ENCODE measurements around the gene DHRSX. TPM values are rescaled to one million over a fixed set of nuclear protein-coding genes. Genes with fewer than 3 reads are reported as not detected.
"Not testable (repeated sequence)": the region's sequence is repeated elsewhere in the genome, so short reads cannot be mapped to it uniquely, and the experiment has no call there.

The DHRSX gene
- total and polyA plus RNA-seq, 2 experiments from 2014 or later, result 15.2 to 30.2 TPM

DNA sequence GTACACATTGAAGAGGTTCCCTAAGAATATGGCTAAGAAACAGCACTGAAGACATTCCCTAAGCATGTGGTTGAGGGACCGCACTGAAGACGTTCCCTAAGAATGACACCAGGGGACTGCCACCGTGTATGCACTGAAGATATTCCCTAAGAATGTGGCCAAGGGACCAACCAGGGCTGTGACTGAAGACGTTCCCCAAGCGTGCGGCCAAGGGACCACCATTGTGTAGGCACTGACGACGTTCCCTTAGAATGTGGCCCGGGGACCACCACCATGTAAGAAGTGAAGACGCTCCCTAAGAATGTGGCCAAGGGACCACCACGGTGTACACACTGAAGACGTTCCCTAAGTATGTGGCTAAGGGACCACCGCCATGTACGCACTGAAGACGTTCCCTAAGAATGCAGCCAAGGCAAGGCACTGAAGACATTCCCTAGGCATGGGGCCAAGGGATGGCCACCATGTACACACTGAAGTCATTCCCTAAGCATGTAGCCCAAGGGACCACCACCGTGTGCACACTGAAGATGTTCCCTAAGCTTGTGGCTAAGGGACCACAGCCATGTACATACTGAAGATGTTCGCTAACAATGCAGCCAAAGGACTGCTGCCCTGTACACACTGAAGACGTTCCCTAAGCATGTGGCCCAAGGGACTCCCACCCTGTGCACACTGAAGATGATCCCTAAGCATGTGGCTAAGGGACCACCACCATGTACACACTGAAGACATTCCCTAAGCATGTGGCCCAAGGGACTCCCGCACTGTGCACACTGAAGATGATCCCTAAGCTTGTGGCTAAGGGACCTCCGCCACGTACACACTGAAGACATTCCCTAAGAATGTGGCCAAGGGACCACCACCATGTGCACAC lies 22.0 kb downstream of the DHRSX start:
- Histone ChIP-seq H3K27ac (no peak overlapping the region), H3F3A (ENCODE audit: insufficient read depth) (peaks cover 5% of the 10 kb centered on the region), H4K20me1 (ENCODE audit: insufficient read depth) (no peaks in the 10 kb centered on the region), H3K27me3 (replicated peaks; ENCODE audit: insufficient read depth) (no peaks in the 10 kb centered on the region), H2AFZ (no peak overlapping the region), H3K4me3 (no peak overlapping the region), H3K4me1 (ENCODE audit: insufficient read depth) (peaks cover 3% of the 10 kb centered on the region; the same call in 1 of the 2 replicates), H3K79me2 (ENCODE audit: insufficient read depth) (peaks cover 83% of the 10 kb centered on the region), H3K36me3 (ENCODE audit: low read depth) (no peaks in the 10 kb centered on the region), H3K9me2 (ENCODE audit: insufficient read depth) (no peaks in the 10 kb centered on the region), H3K9ac (no peak overlapping the region), H3K9me3 (ENCODE audit: low read depth) (no peaks in the 10 kb centered on the region), H3K4me2 (ENCODE audit: unreplicated experiment) (no peak overlapping the region)
- no peak for DNase-seq
- in situ Hi-C loops (cut with MboI), result no loop called here
- TF ChIP-seq EZH2 (IDR thresholded peaks at IDR 0.05; ENCODE audit: insufficient read depth, poor library complexity, severe bottlenecking) (no peak), EZH2phosphoT487 (IDR thresholded peaks at IDR 0.05; ENCODE audit: insufficient read depth, low read depth) (no peak)
- 86 to 92% methylated on average over 21 of the region's 21 CpGs for WGBS, 2 experiments (ENCODE audit: low coverage in 1 of 2, low lambda C conversion rate in 2 of 2, missing lambda C conversion rate in 2 of 2)

- H3K4me1 ChIP-seq (ENCODE audit: insufficient read depth); H3K4me2 ChIP-seq (ENCODE audit: unreplicated experiment); H3K9me3 ChIP-seq (ENCODE audit: low read depth); H3K9ac ChIP-seq; H3K27me3 ChIP-seq (replicated peaks; ENCODE audit: insufficient read depth); H3F3A ChIP-seq (ENCODE audit: insufficient read depth); H4K20me1 ChIP-seq (ENCODE audit: insufficient read depth); DNase-seq; H3K9me2 ChIP-seq (ENCODE audit: insufficient read depth); in situ Hi-C loops (cut with MboI); H3K36me3 ChIP-seq (ENCODE audit: low read depth); H3K4me3 ChIP-seq; H2AFZ ChIP-seq; H3K27ac ChIP-seq: not testable (repeated sequence)
- H3K79me2 ChIP-seq (ENCODE audit: insufficient read depth), result peaks cover 72% of the 10 kb centered on the region
- WGBS, 2 experiments (ENCODE audit: low coverage in 1 of 2, low lambda C conversion rate in 2 of 2, missing lambda C conversion rate in 2 of 2), result 92 to 96% methylated on average over 11 of the region's 11 CpGs
These were observed 23.5 kb downstream of the DHRSX start for GRCh38 chrX:2477313-2477712.

DNA sequence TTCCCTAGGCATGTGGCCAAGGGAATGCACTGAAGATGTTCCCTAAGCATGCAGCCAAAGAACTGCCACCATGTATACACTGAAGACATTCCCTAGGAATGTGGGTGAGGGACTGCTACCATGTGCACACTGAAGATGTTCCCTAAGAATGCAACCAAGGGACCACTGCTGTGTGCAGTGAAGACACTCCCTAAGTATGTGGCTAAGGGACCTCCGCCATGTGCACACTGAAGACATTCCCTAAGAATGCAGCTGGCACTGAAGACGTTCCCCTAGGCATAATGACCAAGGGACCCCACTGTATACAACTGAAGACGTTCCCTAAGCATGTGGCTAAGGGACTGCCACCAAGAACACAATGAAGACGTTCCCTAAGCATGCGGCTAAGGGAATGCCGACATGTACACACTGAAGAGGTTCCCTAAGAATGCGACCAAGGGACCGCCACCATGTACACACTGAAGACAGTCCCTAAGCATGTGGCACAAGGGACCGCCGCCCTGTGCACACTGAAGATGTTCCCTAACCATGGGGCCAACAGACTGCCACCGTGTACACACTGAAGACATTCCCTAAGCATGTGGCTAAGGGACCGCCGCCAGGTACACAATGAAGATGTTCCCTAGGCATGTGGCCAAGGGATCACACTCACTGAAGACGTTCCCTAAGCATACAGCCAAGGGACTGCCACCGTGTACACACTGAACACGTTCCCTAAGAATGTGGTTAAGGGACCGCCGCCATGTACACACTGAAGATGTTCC lies 25.6 kb downstream of the DHRSX start:
- Histone ChIP-seq H2AFZ (no peak overlapping the region), H3K9ac (no peak overlapping the region), H3K4me1 (ENCODE audit: insufficient read depth) (no peaks in the 10 kb centered on the region), H3K36me3 (ENCODE audit: low read depth) (no peaks in the 10 kb centered on the region), H3K9me3 (ENCODE audit: low read depth) (no peaks in the 10 kb centered on the region), H3K4me3 (no peak overlapping the region), H3K9me2 (ENCODE audit: insufficient read depth) (no peaks in the 10 kb centered on the region), H3K4me2 (ENCODE audit: unreplicated experiment) (no peak overlapping the region), H4K20me1 (ENCODE audit: insufficient read depth) (no peaks in the 10 kb centered on the region), H3F3A (ENCODE audit: insufficient read depth) (no peaks in the 10 kb centered on the region), H3K27me3 (replicated peaks; ENCODE audit: insufficient read depth) (no peaks in the 10 kb centered on the region), H3K27ac (no peak overlapping the region), H3K79me2 (ENCODE audit: insufficient read depth) (peaks cover 68% of the 10 kb centered on the region)
- no peak for DNase-seq
- no peak for TF ChIP-seq EZH2phosphoT487 (IDR thresholded peaks at IDR 0.05; ENCODE audit: insufficient read depth, low read depth)
- TF ChIP-seq EZH2 (IDR thresholded peaks at IDR 0.05; ENCODE audit: insufficient read depth, poor library complexity, severe bottlenecking), result no peak
- 85 to 87% methylated on average over 18 of the region's 18 CpGs for WGBS, 2 experiments (ENCODE audit: low coverage in 1 of 2, low lambda C conversion rate in 2 of 2, missing lambda C conversion rate in 2 of 2)
- in situ Hi-C loops (cut with MboI), result no loop called here

GRCh38 chrX:2474280-2474962 lies 26.4 kb downstream of the DHRSX start:
- H4K20me1 ChIP-seq (ENCODE audit: insufficient read depth), result no peaks in the 10 kb centered on the region
- H3K27ac ChIP-seq, result no peak overlapping the region
- TF ChIP-seq EZH2phosphoT487 (IDR thresholded peaks at IDR 0.05; ENCODE audit: insufficient read depth, low read depth), result no peak
- TF ChIP-seq EZH2 (IDR thresholded peaks at IDR 0.05; ENCODE audit: insufficient read depth, poor library complexity, severe bottlenecking), result no peak
- H3K9me2 ChIP-seq (ENCODE audit: insufficient read depth), result no peaks in the 10 kb centered on the region
- no peak overlapping the region for H3K4me3 ChIP-seq
- H3K27me3 ChIP-seq (replicated peaks; ENCODE audit: insufficient read depth), result no peaks in the 10 kb centered on the region
- whole genome bisulfite sequencing, 2 experiments (ENCODE audit: low coverage in 1 of 2, low lambda C conversion rate in 2 of 2, missing lambda C conversion rate in 2 of 2), result 94% methylated on average over 20 of the region's 20 CpGs
- no peaks in the 10 kb centered on the region for H3K4me1 ChIP-seq (ENCODE audit: insufficient read depth)
- no peak overlapping the region for H3K9ac ChIP-seq
- DNase-seq, result no peak
- H2AFZ ChIP-seq, result no peak overlapping the region
- H3K36me3 ChIP-seq (ENCODE audit: low read depth), result no peaks in the 10 kb centered on the region
- H3K9me3 ChIP-seq (ENCODE audit: low read depth), result no peaks in the 10 kb centered on the region
- in situ Hi-C loops (cut with MboI), result no loop called here
- no peaks in the 10 kb centered on the region for H3F3A ChIP-seq (ENCODE audit: insufficient read depth)
- no peak overlapping the region for H3K4me2 ChIP-seq (ENCODE audit: unreplicated experiment)
- H3K79me2 ChIP-seq (ENCODE audit: insufficient read depth), result peaks cover 68% of the 10 kb centered on the region

DNA sequence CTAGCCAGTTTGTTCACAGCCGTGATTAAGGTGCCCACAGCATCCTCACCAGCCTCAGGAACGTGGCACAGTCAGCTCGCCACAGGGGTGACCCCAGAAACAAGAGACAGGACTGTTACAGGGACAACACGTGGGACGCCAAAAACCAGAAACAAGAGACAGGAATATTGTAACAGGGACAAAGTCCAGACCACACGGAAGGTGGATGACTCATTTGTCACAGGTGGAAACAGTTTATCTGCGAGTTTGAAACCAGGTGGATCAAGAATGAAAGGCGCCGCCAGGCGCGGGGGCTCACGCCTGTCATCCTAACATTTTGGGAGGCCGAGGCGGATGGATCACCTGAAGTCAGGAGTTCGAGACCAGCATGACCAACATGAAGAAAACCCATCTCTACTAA lies 27.7 kb downstream of the DHRSX start:
- H3K9ac ChIP-seq; H4K20me1 ChIP-seq (ENCODE audit: insufficient read depth); in situ Hi-C loops (cut with MboI); H3K36me3 ChIP-seq (ENCODE audit: low read depth); H3F3A ChIP-seq (ENCODE audit: insufficient read depth); H3K4me1 ChIP-seq (ENCODE audit: insufficient read depth); H3K9me3 ChIP-seq (ENCODE audit: low read depth); H3K4me2 ChIP-seq (ENCODE audit: unreplicated experiment); H3K27ac ChIP-seq; H3K4me3 ChIP-seq; DNase-seq; H3K9me2 ChIP-seq (ENCODE audit: insufficient read depth); H3K27me3 ChIP-seq (replicated peaks; ENCODE audit: insufficient read depth); H2AFZ ChIP-seq: not testable (repeated sequence)
- H3K79me2 ChIP-seq (ENCODE audit: insufficient read depth), result peaks cover 65% of the 10 kb centered on the region
- WGBS, 2 experiments (ENCODE audit: low coverage in 1 of 2, low lambda C conversion rate in 2 of 2, missing lambda C conversion rate in 2 of 2), result 82 to 83% methylated on average over 15 of the region's 15 CpGs

Measured in GM23248 (cell line).